Nephron progenitor cell (in vitro differentiated cells): ENCODE results near the gene CAMK1D.
A peak's percentile ranks its signal among the peaks of the same experiment; 100 is the strongest.

Experiments used
- DNase-seq: peaks from one replicate; pipeline ENCODE4 v3.0.0; 2021
- H3K27ac Mint-ChIP-seq: 2 replicates; pipeline ENCODE4 v1.8.0; 2021; ENCODE audit warnings: mild to moderate bottlenecking, moderate library complexity, mixed read lengths
- H3K27me3 Mint-ChIP-seq: 2 replicates; pipeline ENCODE4 v1.8.0; 2021; ENCODE audit warnings: mild to moderate bottlenecking, low read depth, mixed read lengths; ENCODE audit not compliant: poor library complexity
- H3K36me3 Mint-ChIP-seq: 2 replicates; pipeline ENCODE4 v1.8.0; 2021; ENCODE audit warnings: low read depth, mixed read lengths
- H3K4me1 Mint-ChIP-seq: 2 replicates; pipeline ENCODE4 v1.8.0; 2021; ENCODE audit warnings: mixed read lengths
- H3K4me3 Mint-ChIP-seq: 2 replicates; pipeline ENCODE4 v1.8.0; 2021; ENCODE audit warnings: mild to moderate bottlenecking, moderate library complexity, mixed read lengths
- H3K9me3 Mint-ChIP-seq: 2 replicates; pipeline ENCODE4 v1.8.0; 2021; ENCODE audit warnings: mild to moderate bottlenecking, moderate library complexity, mixed read lengths
- TF ChIP-seq, protein P1 (sequence below): fragments of 200-600 bp; sonication (generic); IDR thresholded peaks from 2 replicates; pipeline ENCODE4 v1.5.0; 2021; ENCODE audit warnings: antibody characterized with exemption

The CAMK1D gene

DNA sequence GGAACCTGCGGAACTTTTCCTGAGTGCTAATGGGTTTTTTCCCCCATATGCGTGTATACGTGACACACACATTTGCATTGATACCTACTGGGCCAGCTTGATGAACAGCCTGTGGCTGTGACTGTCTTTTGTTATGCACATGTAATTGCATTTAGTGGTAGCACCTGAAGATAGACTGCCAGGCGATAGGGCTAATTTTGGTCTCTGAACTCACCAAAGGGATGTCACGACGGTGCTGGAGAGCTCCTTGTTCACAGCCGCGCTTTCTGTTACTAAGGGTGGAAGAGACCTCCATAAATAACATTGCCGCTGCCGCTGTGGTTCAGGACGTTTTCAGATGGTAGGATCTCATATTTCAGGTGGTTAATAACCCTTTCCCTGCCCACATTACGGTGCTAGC is 133.2 kb downstream of the CAMK1D start:
- Mint-ChIP-seq H3K4me3 (peak overlapping the region; percentile 56), H3K27ac (no peak overlapping the region), H3K27me3 (peaks cover 10% of the 10 kb centered on the region), H3K36me3 (no peaks in the 10 kb centered on the region), H3K4me1 (peaks cover 35% of the 10 kb centered on the region), H3K9me3 (peaks cover 7% of the 10 kb centered on the region)
- DNase-seq = peak; percentile 36
- TF ChIP-seq, protein P1, sequence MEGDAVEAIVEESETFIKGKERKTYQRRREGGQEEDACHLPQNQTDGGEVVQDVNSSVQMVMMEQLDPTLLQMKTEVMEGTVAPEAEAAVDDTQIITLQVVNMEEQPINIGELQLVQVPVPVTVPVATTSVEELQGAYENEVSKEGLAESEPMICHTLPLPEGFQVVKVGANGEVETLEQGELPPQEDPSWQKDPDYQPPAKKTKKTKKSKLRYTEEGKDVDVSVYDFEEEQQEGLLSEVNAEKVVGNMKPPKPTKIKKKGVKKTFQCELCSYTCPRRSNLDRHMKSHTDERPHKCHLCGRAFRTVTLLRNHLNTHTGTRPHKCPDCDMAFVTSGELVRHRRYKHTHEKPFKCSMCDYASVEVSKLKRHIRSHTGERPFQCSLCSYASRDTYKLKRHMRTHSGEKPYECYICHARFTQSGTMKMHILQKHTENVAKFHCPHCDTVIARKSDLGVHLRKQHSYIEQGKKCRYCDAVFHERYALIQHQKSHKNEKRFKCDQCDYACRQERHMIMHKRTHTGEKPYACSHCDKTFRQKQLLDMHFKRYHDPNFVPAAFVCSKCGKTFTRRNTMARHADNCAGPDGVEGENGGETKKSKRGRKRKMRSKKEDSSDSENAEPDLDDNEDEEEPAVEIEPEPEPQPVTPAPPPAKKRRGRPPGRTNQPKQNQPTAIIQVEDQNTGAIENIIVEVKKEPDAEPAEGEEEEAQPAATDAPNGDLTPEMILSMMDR = no peak

DNA sequence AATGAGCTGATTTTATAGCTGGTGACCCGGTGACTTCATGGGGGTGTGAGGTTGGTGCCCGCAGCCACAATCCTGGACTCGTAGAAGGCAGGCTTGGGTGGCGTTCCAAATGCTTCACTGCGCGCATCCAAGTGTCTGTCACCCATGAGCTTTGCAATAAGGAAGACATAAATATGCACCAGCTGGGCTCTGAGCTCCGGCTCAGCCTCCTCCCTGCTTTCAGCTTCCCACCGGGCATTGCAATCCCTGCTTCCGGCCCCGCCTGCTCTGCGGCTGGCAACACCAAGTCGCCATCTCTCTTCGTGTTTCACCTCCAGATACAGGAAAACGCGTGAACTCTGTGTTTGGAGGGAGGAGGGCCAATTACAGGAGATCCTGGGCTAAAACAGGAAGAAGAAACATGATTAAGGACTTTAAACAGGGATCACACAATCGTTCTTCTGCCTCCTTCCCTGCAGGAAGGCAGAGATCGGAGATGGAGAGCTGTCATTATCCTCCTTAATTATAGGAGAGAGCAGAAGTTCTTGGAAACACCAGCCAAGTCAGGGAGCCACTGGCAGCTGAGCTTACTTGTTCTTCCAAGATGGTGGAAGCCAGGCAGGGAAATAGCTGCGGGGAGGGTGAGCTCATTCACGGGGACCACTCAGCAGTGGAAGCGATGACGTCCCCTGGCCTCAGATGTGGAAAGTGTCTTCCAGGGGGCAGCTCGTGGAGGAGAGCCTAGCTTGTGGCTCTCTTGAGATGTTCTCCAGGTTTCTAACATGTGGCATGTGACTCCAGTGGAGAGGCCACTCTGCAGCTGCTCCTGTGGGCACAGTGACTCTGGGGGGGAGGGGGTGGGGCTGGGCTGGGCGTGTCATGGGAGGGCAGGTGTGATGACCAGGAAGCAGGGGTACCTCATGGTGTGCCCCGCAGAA is 134.9 kb downstream of the CAMK1D start:
- Mint-ChIP-seq H3K4me1 (peaks cover 35% of the 10 kb centered on the region), H3K36me3 (no peaks in the 10 kb centered on the region), H3K27me3 (peaks cover 10% of the 10 kb centered on the region), H3K4me3 (no peak overlapping the region), H3K27ac (peak overlapping the region; percentile 10), H3K9me3 (peaks cover 10% of the 10 kb centered on the region)
- TF ChIP-seq, protein P1 = no peak
- no peak for DNase-seq

GRCh38 chr10:12484941-12485805 is 135.8 kb downstream of the CAMK1D start:
- DNase-seq = no peak
- H3K9me3 Mint-ChIP-seq = peaks cover 10% of the 10 kb centered on the region
- peak overlapping the region; percentile 30 for H3K27ac Mint-ChIP-seq
- H3K27me3 Mint-ChIP-seq = peaks cover 13% of the 10 kb centered on the region
- no peaks in the 10 kb centered on the region for H3K36me3 Mint-ChIP-seq
- H3K4me1 Mint-ChIP-seq = peaks cover 41% of the 10 kb centered on the region
- TF ChIP-seq, protein P1 = no peak
- no peak overlapping the region for H3K4me3 Mint-ChIP-seq

DNA sequence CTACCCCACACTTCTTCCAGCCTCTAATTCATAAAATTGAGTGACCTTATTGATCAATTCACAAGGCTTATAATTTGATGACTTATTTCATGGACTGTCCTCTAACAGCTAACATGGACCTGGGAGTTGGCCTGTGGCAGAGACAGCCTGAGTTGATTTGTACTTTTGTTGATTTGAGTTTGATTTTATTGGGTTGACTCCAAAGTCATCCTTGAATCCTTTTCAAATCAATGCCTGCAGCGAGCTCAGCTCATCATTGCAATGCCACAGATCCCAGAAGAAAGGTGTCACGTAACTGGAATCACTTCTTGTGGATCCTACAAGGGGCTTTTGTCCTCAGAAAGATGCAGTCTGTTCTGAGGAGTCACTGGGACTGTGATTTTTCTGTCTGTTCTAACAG is 138.0 kb downstream of the CAMK1D start:
- Mint-ChIP-seq H3K27me3 (peaks cover 7% of the 10 kb centered on the region), H3K4me1 (peaks cover 35% of the 10 kb centered on the region), H3K9me3 (peaks cover 3% of the 10 kb centered on the region), H3K27ac (no peak overlapping the region), H3K36me3 (no peaks in the 10 kb centered on the region), H3K4me3 (no peak overlapping the region)
- no peak for DNase-seq
- TF ChIP-seq, protein P1 = no peak

- Mint-ChIP-seq H3K9me3 (peaks cover 3% of the 10 kb centered on the region), H3K27me3 (peaks cover 7% of the 10 kb centered on the region)
Observed at GRCh38 chr10:12488626-12489025, 139.3 kb downstream of the CAMK1D start.

More at GRCh38 chr10:12488626-12489025, 139.3 kb downstream of the CAMK1D start:
- no peak for DNase-seq
- Mint-ChIP-seq H3K4me3 (no peak overlapping the region), H3K36me3 (no peaks in the 10 kb centered on the region), H3K4me1 (peaks cover 27% of the 10 kb centered on the region), H3K27ac (no peak overlapping the region)
- TF ChIP-seq, protein P1 = no peak
